Vagina (tissue), 2 donors: ENCODE results near the gene SUMF1. TPM values are rescaled to one million over a fixed set of nuclear protein-coding genes. Genes with fewer than 3 reads are reported as not detected.
A peak's percentile ranks its signal among the peaks of the same experiment; 100 is the strongest.

Experiments used
- DNase-seq, 2 donors: peaks; one replicate each; pipeline ENCODE4 v3.0.0-alpha.2; 2017; ENCODE audit errors: extremely low spot score in 2 of 2
- H3K27ac ChIP-seq: fragments of 200-600 bp; sonication (generic); one replicate; pipeline ENCODE4 v1.5.1; 2019
- H3K27me3 ChIP-seq: fragments of 200-600 bp; sonication (generic); one replicate; pipeline ENCODE4 v1.5.1; 2019
- H3K36me3 ChIP-seq, 2 donors: fragments of 200-600 bp; sonication (generic); one replicate each; pipeline ENCODE4 v1.5.1; 2017 to 2019
- H3K4me1 ChIP-seq: fragments of 200-600 bp; sonication (generic); one replicate; pipeline ENCODE4 v1.5.1; 2019
- H3K4me3 ChIP-seq, 2 donors: fragments of 200-600 bp; sonication (generic); 1 replicate in 1 of 2; 2 replicates in 1 of 2; pipeline ENCODE4 v1.5.1; 2016 to 2019
- H3K9me3 ChIP-seq: fragments of 200-600 bp; sonication (generic); one replicate; pipeline ENCODE4 v1.5.1; 2019
- POLR2A ChIP-seq, 2 donors: fragments of 450-650 bp; IDR thresholded peaks; one replicate each; pipeline ENCODE4 v1.6.1; 2017; ENCODE audit warnings: antibody characterized with exemption in 2 of 2, mild to moderate bottlenecking in 2 of 2, moderate library complexity in 2 of 2
- POLR2AphosphoS5 ChIP-seq, 2 donors: sonication (generic); formaldehyde crosslinking; IDR thresholded peaks; one replicate each; pipeline ENCODE4 v1.9.0; 2017; ENCODE audit warnings: antibody characterized with exemption in 2 of 2, mild to moderate bottlenecking in 2 of 2, low read depth in 1 of 2; ENCODE audit not compliant: insufficient read depth in 1 of 2
- intact Hi-C: fragments of 100-400 bp; cut with DNase I; formaldehyde crosslinking; loops from one replicate; pipeline ENCODE4 v1.15.1; 2023
- total RNA-seq: library from RNA; depleted of rRNA; stranded (reverse); fragments of >200 nt; gene quantifications from one replicate; pipeline ENCODE4 v1.2.3, GENCODE V29; 2016
- TF ChIP-seq, protein P1 (sequence below), 3 experiments: fragments of 450-650 bp in 2 of 3; fragments of 200-600 bp in 1 of 3; sonication (generic) in 1 of 3; IDR thresholded peaks; one replicate each; pipeline ENCODE4 v1.5.1; 2017 to 2019; ENCODE audit warnings: antibody characterized with exemption in 3 of 3, mild to moderate bottlenecking in 2 of 3, moderate library complexity in 2 of 3

SUMF1 gene
- total RNA-seq, 1 donor from 2014 or later, result 65.6 TPM

DNA sequence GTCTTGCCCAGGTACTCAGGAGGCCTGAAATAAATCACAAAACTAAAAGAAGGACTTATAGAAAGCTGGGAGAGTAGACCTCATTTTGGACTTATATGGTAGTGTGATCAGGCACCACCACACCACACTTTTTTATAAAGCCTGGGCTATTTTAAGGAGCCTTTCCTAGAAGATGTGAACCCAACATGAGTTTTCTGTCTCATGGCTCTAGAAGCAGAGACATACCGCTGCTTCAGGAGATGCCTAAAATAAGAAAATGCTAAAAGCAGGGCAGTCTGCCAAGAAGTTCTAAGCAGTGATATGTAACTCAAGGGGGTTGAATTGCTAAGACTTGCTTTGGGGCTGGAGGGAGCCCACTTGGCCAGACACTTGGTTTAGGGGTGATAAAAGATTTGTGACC lies 49.6 kb downstream of the SUMF1 start:
- Histone ChIP-seq H3K4me1 (peaks cover 10% of the 10 kb centered on the region), H3K4me3 (no peak overlapping the region), H3K9me3 (no peaks in the 10 kb centered on the region), H3K27ac (peak overlapping the region; percentile 39), H3K36me3 (peaks cover 0 to 4% of the 10 kb centered on the region in 2 donors), H3K27me3 (no peaks in the 10 kb centered on the region)
- DNase-seq, result no peak
- intact Hi-C loops, result no loop called here
- TF ChIP-seq, protein P1, sequence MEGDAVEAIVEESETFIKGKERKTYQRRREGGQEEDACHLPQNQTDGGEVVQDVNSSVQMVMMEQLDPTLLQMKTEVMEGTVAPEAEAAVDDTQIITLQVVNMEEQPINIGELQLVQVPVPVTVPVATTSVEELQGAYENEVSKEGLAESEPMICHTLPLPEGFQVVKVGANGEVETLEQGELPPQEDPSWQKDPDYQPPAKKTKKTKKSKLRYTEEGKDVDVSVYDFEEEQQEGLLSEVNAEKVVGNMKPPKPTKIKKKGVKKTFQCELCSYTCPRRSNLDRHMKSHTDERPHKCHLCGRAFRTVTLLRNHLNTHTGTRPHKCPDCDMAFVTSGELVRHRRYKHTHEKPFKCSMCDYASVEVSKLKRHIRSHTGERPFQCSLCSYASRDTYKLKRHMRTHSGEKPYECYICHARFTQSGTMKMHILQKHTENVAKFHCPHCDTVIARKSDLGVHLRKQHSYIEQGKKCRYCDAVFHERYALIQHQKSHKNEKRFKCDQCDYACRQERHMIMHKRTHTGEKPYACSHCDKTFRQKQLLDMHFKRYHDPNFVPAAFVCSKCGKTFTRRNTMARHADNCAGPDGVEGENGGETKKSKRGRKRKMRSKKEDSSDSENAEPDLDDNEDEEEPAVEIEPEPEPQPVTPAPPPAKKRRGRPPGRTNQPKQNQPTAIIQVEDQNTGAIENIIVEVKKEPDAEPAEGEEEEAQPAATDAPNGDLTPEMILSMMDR (IDR thresholded peaks at IDR 0.05), result no peak
- no peak for TF ChIP-seq POLR2AphosphoS5 (IDR thresholded peaks at IDR 0.05; ENCODE audit: insufficient read depth in 1 of 2, low read depth in 1 of 2)
- TF ChIP-seq POLR2A (IDR thresholded peaks at IDR 0.05), result no peak

DNA sequence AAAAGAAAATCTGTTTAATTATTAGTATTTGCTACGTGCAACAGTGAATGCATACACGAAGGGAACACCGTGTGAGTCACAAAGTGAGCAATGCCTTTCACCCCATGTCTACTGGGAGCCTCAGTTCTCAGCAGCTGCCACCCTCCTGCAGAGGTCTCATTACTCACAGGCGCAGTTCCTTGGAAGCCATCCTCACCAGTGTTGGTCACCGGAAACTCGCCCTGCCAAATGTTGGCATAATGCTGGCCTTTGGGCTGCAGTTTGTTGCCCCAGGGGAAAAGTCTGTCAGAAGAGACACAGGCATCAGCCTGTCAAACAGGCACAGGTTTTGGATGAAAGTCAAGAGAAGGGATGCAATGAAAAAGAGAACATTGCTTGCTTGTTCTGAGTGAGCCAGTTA lies 50.1 kb downstream of the SUMF1 start:
- Histone ChIP-seq H3K36me3 (peaks cover 0 to 4% of the 10 kb centered on the region in 2 donors), H3K4me1 (peaks cover 10% of the 10 kb centered on the region), H3K4me3 (no peak overlapping the region), H3K27ac (no peak overlapping the region), H3K9me3 (no peaks in the 10 kb centered on the region), H3K27me3 (no peaks in the 10 kb centered on the region)
- TF ChIP-seq, protein P1 (IDR thresholded peaks at IDR 0.05), result no peak
- TF ChIP-seq POLR2A (IDR thresholded peaks at IDR 0.05) (no peak), POLR2AphosphoS5 (IDR thresholded peaks at IDR 0.05; ENCODE audit: insufficient read depth in 1 of 2, low read depth in 1 of 2) (peak; percentile 30 to 80)
- peak in 1 of 2 donors; percentile 87 for DNase-seq
- intact Hi-C loops, result no loop called here

DNA sequence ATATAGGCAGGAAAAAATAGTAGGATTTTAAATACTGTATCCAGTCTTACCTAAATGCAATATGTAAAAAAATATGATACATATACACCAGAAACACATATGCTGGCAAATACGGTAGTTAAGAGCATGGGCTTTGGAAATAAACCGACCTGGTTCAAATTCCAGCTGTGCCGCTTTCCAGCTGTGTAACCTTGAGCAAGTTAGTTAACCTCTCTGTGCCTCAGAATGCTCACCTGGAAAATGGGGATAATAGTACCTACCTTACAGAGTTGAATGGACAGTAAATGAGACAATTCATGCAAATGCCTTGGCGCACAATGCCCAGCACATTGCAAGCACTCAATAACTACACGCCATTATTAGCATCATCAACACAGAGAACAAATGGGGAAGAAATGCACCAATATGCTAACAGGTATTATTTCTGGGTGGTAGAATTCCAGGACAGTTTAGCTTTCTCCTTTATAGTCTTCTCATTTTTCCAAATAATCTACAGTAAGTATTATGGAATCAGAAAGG lies 50.6 kb downstream of the SUMF1 start:
- Histone ChIP-seq H3K4me1 (peaks cover 10% of the 10 kb centered on the region), H3K27ac (no peak overlapping the region), H3K9me3 (no peaks in the 10 kb centered on the region), H3K4me3 (no peak overlapping the region), H3K36me3 (peaks cover 0 to 4% of the 10 kb centered on the region in 2 donors), H3K27me3 (no peaks in the 10 kb centered on the region)
- TF ChIP-seq POLR2A (IDR thresholded peaks at IDR 0.05), result no peak
- TF ChIP-seq POLR2AphosphoS5 (IDR thresholded peaks at IDR 0.05; ENCODE audit: insufficient read depth in 1 of 2, low read depth in 1 of 2), result no peak
- TF ChIP-seq, protein P1 (IDR thresholded peaks at IDR 0.05), result no peak
- no peak for DNase-seq
- intact Hi-C loops, result no loop called here

DNA sequence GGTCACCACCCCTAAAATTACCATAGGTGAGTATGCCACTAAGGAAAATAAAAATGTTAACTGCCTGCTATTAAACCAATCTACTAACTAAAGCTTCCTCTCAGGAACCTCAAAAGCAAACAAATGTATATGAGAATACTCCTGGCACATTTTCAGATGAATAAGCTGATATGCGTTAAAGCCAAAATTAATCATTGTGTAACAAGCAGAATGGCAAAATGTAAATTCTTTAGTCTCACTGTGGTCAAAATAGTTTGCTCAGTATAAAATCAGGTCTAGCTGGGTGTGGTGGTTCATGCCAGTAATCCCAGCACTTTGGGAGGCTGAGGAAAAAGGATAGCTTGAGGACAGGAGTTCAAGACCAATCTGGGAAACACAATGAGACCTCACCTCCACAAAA lies 53.6 kb downstream of the SUMF1 start:
- no peak for TF ChIP-seq POLR2AphosphoS5 (IDR thresholded peaks at IDR 0.05; ENCODE audit: insufficient read depth in 1 of 2, low read depth in 1 of 2)
- TF ChIP-seq POLR2A (IDR thresholded peaks at IDR 0.05), result no peak
- TF ChIP-seq, protein P1 (IDR thresholded peaks at IDR 0.05), result no peak
- Histone ChIP-seq H3K4me1 (peaks cover 8% of the 10 kb centered on the region), H3K36me3 (peaks cover 0 to 8% of the 10 kb centered on the region in 2 donors), H3K4me3 (no peak overlapping the region), H3K27ac (no peak overlapping the region), H3K9me3 (no peaks in the 10 kb centered on the region), H3K27me3 (no peaks in the 10 kb centered on the region)
- intact Hi-C loops, result no loop called here
- no peak for DNase-seq

DNA sequence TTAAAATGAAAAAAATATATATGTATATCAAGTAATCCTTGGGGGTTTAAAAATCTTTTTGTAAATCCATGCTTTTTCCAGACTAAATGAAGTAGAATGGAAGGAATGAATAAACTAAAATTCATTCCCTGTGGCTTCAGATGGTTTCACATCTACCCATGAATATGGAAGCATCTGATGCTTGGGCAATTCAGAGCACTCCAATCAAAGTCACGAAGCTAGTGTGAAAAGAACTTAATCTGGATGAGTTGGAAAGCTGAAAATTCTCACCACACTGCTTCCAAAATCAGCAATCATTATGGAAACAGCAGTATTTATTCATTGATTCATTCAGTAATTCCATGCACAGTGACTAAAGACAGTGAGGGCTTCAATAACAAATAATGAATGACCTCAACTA lies 55.2 kb downstream of the SUMF1 start:
- H3K4me3 ChIP-seq, result no peak overlapping the region
- no peaks in the 10 kb centered on the region for H3K27me3 ChIP-seq
- intact Hi-C loops, result no loop called here
- H3K4me1 ChIP-seq, result no peaks in the 10 kb centered on the region
- TF ChIP-seq, protein P1 (IDR thresholded peaks at IDR 0.05), result no peak
- TF ChIP-seq POLR2AphosphoS5 (IDR thresholded peaks at IDR 0.05; ENCODE audit: insufficient read depth in 1 of 2, low read depth in 1 of 2) (no peak), POLR2A (IDR thresholded peaks at IDR 0.05) (no peak)
- no peaks in the 10 kb centered on the region for H3K9me3 ChIP-seq
- H3K36me3 ChIP-seq, result peaks cover 0 to 8% of the 10 kb centered on the region in 2 donors
- DNase-seq, result no peak
- H3K27ac ChIP-seq, result no peak overlapping the region
